Osteoblast (primary cell): Measurements from ENCODE around the gene USP43. TPM values are rescaled to one million over a fixed set of nuclear protein-coding genes. Genes with fewer than 3 reads are reported as not detected.

Source experiments
- DNase-seq: peaks from one replicate; pipeline ENCODE4 v3.0.0; 2011; ENCODE audit warnings: low spot score, mixed read lengths; ENCODE audit not compliant: insufficient read length; ENCODE audit errors: missing footprints
- H2AFZ ChIP-seq: 2 replicates; pipeline ENCODE4 v1.6.0; 2011; ENCODE audit warnings: mild to moderate bottlenecking, low read length
- H3K27ac ChIP-seq: 2 replicates; pipeline ENCODE4 v1.5.1; 2011; ENCODE audit warnings: mild to moderate bottlenecking, low read depth, low read length, moderate library complexity
- H3K27me3 ChIP-seq: 2 replicates; pipeline ENCODE4 v1.6.0; 2012; ENCODE audit warnings: mild to moderate bottlenecking, control low read depth, inconsistent platforms, low read length, moderate library complexity; ENCODE audit not compliant: insufficient read depth
- H3K36me3 ChIP-seq: 2 replicates; pipeline ENCODE4 v1.5.1; 2011; ENCODE audit warnings: mild to moderate bottlenecking, low read length, control low read depth, moderate library complexity; ENCODE audit not compliant: insufficient read depth
- H3K4me1 ChIP-seq: 2 replicates; pipeline ENCODE4 v1.5.1; 2011; ENCODE audit warnings: mild to moderate bottlenecking, low read length, control low read depth, moderate library complexity; ENCODE audit not compliant: insufficient read depth
- H3K4me2 ChIP-seq: 2 replicates; pipeline ENCODE4 v1.6.0; 2011; ENCODE audit warnings: mild to moderate bottlenecking, low read length; ENCODE audit not compliant: insufficient read depth
- H3K4me3 ChIP-seq: fragments of 200-600 bp; sonication (generic); 3 replicates; pipeline ENCODE4 v1.5.1; 2012; ENCODE audit warnings: mild to moderate bottlenecking, low read length, inconsistent platforms; ENCODE audit not compliant: insufficient read depth
- H3K79me2 ChIP-seq: 2 replicates; pipeline ENCODE4 v1.6.0; 2012; ENCODE audit warnings: mild to moderate bottlenecking, low read length, control low read depth, inconsistent platforms; ENCODE audit not compliant: insufficient read depth
- H3K9me3 ChIP-seq: 2 replicates; pipeline ENCODE4 v1.5.1; 2011; ENCODE audit warnings: low read depth, low read length, control low read depth
- H4K20me1 ChIP-seq: 2 replicates; pipeline ENCODE4 v1.6.0; 2012; ENCODE audit warnings: mild to moderate bottlenecking, low read length, control low read depth; ENCODE audit not compliant: insufficient read depth
- CTCF ChIP-seq: IDR thresholded peaks from 2 replicates; pipeline ENCODE4 v1.5.1; 2011; ENCODE audit warnings: mild to moderate bottlenecking, low read depth, low read length, moderate library complexity; ENCODE audit errors: extremely low read depth
- total RNA-seq: library from RNA; depleted of rRNA; stranded (reverse); fragments of >200 nt; gene quantifications from 2 replicates; pipeline ENCODE4 v1.2.3, GENCODE V29; 2012

Gene USP43
- total RNA-seq, 1 donor = 0.36 TPM

GRCh38 chr17:9766970-9767369 is 121.7 kb downstream of the USP43 start:
- Histone ChIP-seq H3K4me3 (no peak overlapping the region), H3K4me2 (no peak overlapping the region), H3K4me1 (no peaks in the 10 kb centered on the region), H3K36me3 (no peaks in the 10 kb centered on the region), H3K27ac (no peak overlapping the region), H3K9me3 (no peaks in the 10 kb centered on the region), H3K79me2 (no peaks in the 10 kb centered on the region), H4K20me1 (no peaks in the 10 kb centered on the region), H2AFZ (no peak overlapping the region), H3K27me3 (no peaks in the 10 kb centered on the region)
- TF ChIP-seq CTCF = no peak
- DNase-seq = no peak

GRCh38 chr17:9767432-9767991 is 122.2 kb downstream of the USP43 start:
- TF ChIP-seq CTCF = no peak
- Histone ChIP-seq H3K27me3 (no peaks in the 10 kb centered on the region), H3K4me3 (no peak overlapping the region), H3K4me2 (no peak overlapping the region), H3K27ac (no peak overlapping the region), H3K36me3 (no peaks in the 10 kb centered on the region), H3K79me2 (no peaks in the 10 kb centered on the region), H3K9me3 (no peaks in the 10 kb centered on the region), H4K20me1 (no peaks in the 10 kb centered on the region), H3K4me1 (no peaks in the 10 kb centered on the region), H2AFZ (no peak overlapping the region)
- DNase-seq = peak; percentile 31

- peak; percentile 73 for DNase-seq
- Histone ChIP-seq H3K27ac (no peak overlapping the region), H3K4me2 (no peak overlapping the region), H3K79me2 (no peaks in the 10 kb centered on the region), H4K20me1 (no peaks in the 10 kb centered on the region), H3K9me3 (no peaks in the 10 kb centered on the region), H3K4me3 (no peak overlapping the region), H3K27me3 (no peaks in the 10 kb centered on the region), H3K4me1 (no peaks in the 10 kb centered on the region), H3K36me3 (no peaks in the 10 kb centered on the region), H2AFZ (no peak overlapping the region)
- TF ChIP-seq CTCF = peak; percentile 52
Observed at GRCh38 chr17:9768381-9768934, 123.1 kb downstream of the USP43 start.

- no peaks in the 10 kb centered on the region for H3K79me2 ChIP-seq
- H3K4me1 ChIP-seq = no peaks in the 10 kb centered on the region
- DNase-seq = peak; percentile 55
- H4K20me1 ChIP-seq = no peaks in the 10 kb centered on the region
- no peak for TF ChIP-seq CTCF
- H2AFZ ChIP-seq = no peak overlapping the region
- H3K9me3 ChIP-seq = no peaks in the 10 kb centered on the region
- no peak overlapping the region for H3K27ac ChIP-seq
- no peaks in the 10 kb centered on the region for H3K27me3 ChIP-seq
- no peaks in the 10 kb centered on the region for H3K36me3 ChIP-seq
- H3K4me3 ChIP-seq = no peak overlapping the region
- no peak overlapping the region for H3K4me2 ChIP-seq
Observed at GRCh38 chr17:9769036-9769695, 123.8 kb downstream of the USP43 start.
